Endodermal cell (in vitro differentiated cells): ENCODE results near the gene TMEM59L. TPM values are rescaled to one million over a fixed set of nuclear protein-coding genes. Genes with fewer than 3 reads are reported as not detected.

Experiments
- DNase-seq: peaks from one replicate; pipeline ENCODE4 v3.0.0-alpha.2; 2017
- H3K27ac ChIP-seq: 2 replicates; pipeline ENCODE4 v1.5.1; 2013; ENCODE audit warnings: mild to moderate bottlenecking, low read depth, low read length, moderate library complexity
- H3K27me3 ChIP-seq: 2 replicates; pipeline ENCODE4 v1.6.1; 2013; ENCODE audit warnings: mild to moderate bottlenecking, low read length, moderate library complexity; ENCODE audit not compliant: insufficient read depth, control insufficient read depth, poor library complexity, severe bottlenecking
- H3K36me3 ChIP-seq: 2 replicates; pipeline ENCODE4 v1.7.0; 2013; ENCODE audit warnings: mild to moderate bottlenecking, low read length, moderate library complexity; ENCODE audit not compliant: control insufficient read depth, insufficient read depth
- H3K4me1 ChIP-seq: one replicate; pipeline ENCODE4 v1.7.0; 2013; ENCODE audit warnings: low read length; ENCODE audit not compliant: control insufficient read depth, insufficient read depth
- H3K4me3 ChIP-seq: 2 replicates; pipeline ENCODE4 v1.5.1; 2013; ENCODE audit warnings: mild to moderate bottlenecking, low read length, moderate library complexity
- H3K9ac ChIP-seq: 2 replicates; pipeline ENCODE4 v1.6.1; 2013; ENCODE audit warnings: mild to moderate bottlenecking, low read length, moderate library complexity; ENCODE audit not compliant: poor library complexity, severe bottlenecking; ENCODE audit errors: extremely low read depth
- H3K9me3 ChIP-seq: 2 replicates; pipeline ENCODE4 v1.6.1; 2013; ENCODE audit warnings: mild to moderate bottlenecking, low read length, moderate library complexity; ENCODE audit not compliant: control insufficient read depth
- H3K27ac Mint-ChIP-seq: 2 replicates; pipeline ENCODE4 v1.8.0; 2020; ENCODE audit warnings: mixed read lengths
- H3K27me3 Mint-ChIP-seq: 2 replicates; pipeline ENCODE4 v1.8.0; 2021; ENCODE audit warnings: mild to moderate bottlenecking, mixed read lengths; ENCODE audit not compliant: insufficient read depth
- H3K36me3 Mint-ChIP-seq: 2 replicates; pipeline ENCODE4 v1.8.0; 2020; ENCODE audit warnings: low read depth, mixed read lengths
- H3K4me1 Mint-ChIP-seq: 2 replicates; pipeline ENCODE4 v1.8.0; 2020; ENCODE audit warnings: mixed read lengths
- H3K4me3 Mint-ChIP-seq: 2 replicates; pipeline ENCODE4 v1.8.0; 2020; ENCODE audit warnings: mild to moderate bottlenecking, moderate library complexity, mixed read lengths
- H3K9me3 Mint-ChIP-seq: 2 replicates; pipeline ENCODE4 v1.8.0; 2020; ENCODE audit warnings: mild to moderate bottlenecking, mixed read lengths
- CTCF ChIP-seq: fragments of 200-600 bp; sonication (generic); conservative IDR thresholded peaks from 2 replicates; pipeline ENCODE4 v1.5.0; 2021; ENCODE audit warnings: antibody characterized with exemption, mild to moderate bottlenecking
- WGBS, 2 experiments: methylation state at CpG; one replicate each; pipeline versions ENCODE4 v1.1.5 to v1.1.7; 2013; ENCODE audit warnings: missing lambda C conversion rate in 2 of 2, mixed read lengths in 1 of 2; ENCODE audit not compliant: insufficient coverage in 1 of 2, insufficient read length in 1 of 2; 5-methylcytosine and 5-hydroxymethylcytosine counted together
- total RNA-seq, 2 donors: library from RNA; stranded (reverse); fragmentation: NEBNext Ultra II Directional in 1 of 2; extraction: Animal tissue kit (Norgen Biotek cat#: 25700) in 1 of 2; gene quantifications; 2 replicates in 1 of 2; 3 replicates in 1 of 2; pipeline ENCODE4 v1.2.1, GENCODE V29; 2021

Gene TMEM59L
- total RNA-seq, 2 donors from 2014 or later = 5.0 to 7.2 TPM

GRCh38 chr19:18645035-18645511, 32.4 kb downstream of the TMEM59L start:
- Mint-ChIP-seq H3K9me3 (no peaks in the 10 kb centered on the region), H3K4me3 (no peak overlapping the region), H3K27ac (no peak overlapping the region), H3K27me3 (no peaks in the 10 kb centered on the region), H3K4me1 (peaks cover 22% of the 10 kb centered on the region), H3K36me3 (peaks cover 2% of the 10 kb centered on the region)
- no peak overlapping the region for H3K4me3 ChIP-seq
- no peak for DNase-seq
- H3K36me3 ChIP-seq = no peaks in the 10 kb centered on the region
- WGBS, 2 experiments = 88 to 92% methylated on average over 8 to 13 of the region's 13 CpGs
- H3K9ac ChIP-seq = no peak overlapping the region
- TF ChIP-seq CTCF = no peak
- H3K9me3 ChIP-seq = no peaks in the 10 kb centered on the region
- peaks cover 10% of the 10 kb centered on the region for H3K4me1 ChIP-seq
- H3K27ac ChIP-seq = no peak overlapping the region
- no peaks in the 10 kb centered on the region for H3K27me3 ChIP-seq

- Histone ChIP-seq H3K27me3 (no peaks in the 10 kb centered on the region), H3K9ac (no peak overlapping the region), H3K9me3 (no peaks in the 10 kb centered on the region), H3K4me3 (no peak overlapping the region), H3K36me3 (no peaks in the 10 kb centered on the region), H3K27ac (no peak overlapping the region), H3K4me1 (peaks cover 23% of the 10 kb centered on the region)
- WGBS, 2 experiments = 85 to 87% methylated on average over 19 to 34 of the region's 34 CpGs
- no peak overlapping the region for H3K4me3 Mint-ChIP-seq
- peaks cover 36% of the 10 kb centered on the region for H3K4me1 Mint-ChIP-seq
- H3K27ac Mint-ChIP-seq = no peak overlapping the region
- DNase-seq = no peak
- H3K27me3 Mint-ChIP-seq = no peaks in the 10 kb centered on the region
- H3K36me3 Mint-ChIP-seq = peaks cover 3% of the 10 kb centered on the region
- TF ChIP-seq CTCF = no peak
- H3K9me3 Mint-ChIP-seq = no peaks in the 10 kb centered on the region
Measured at GRCh38 chr19:18646535-18647370, 34.1 kb downstream of the TMEM59L start.

DNA sequence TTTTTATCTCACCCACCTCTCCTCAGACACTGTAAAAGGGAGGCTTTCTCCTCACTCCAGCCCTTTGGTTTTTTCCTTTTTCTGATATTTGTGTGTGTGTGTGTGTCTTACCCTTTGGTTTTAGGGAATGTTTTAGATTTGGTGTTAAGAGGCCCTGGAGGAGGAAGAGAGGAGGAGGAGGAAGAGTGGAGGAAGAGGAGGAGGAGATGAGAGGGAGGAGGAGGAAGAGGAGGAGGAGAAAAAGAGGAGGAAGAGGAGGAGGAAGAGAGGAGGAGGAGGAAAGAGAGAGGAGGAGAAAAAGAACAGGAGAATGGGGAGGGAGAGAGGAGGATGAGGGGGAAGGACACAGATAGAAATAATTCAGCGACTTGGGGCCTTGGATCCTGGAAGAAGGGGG, 34.7 kb downstream of the TMEM59L start:
- H3K9me3 Mint-ChIP-seq = no peaks in the 10 kb centered on the region
- no peak for DNase-seq
- H3K27ac Mint-ChIP-seq = no peak overlapping the region
- Histone ChIP-seq H3K4me1 (peaks cover 24% of the 10 kb centered on the region), H3K9ac (no peak overlapping the region), H3K36me3 (no peaks in the 10 kb centered on the region), H3K9me3 (no peaks in the 10 kb centered on the region), H3K27me3 (no peaks in the 10 kb centered on the region), H3K4me3 (no peak overlapping the region), H3K27ac (no peak overlapping the region)
- H3K4me1 Mint-ChIP-seq = peaks cover 40% of the 10 kb centered on the region
- no peak overlapping the region for H3K4me3 Mint-ChIP-seq
- no peak for TF ChIP-seq CTCF
- WGBS, 2 experiments = 100% methylated on average over 1 of the region's 1 CpG
- peaks cover 3% of the 10 kb centered on the region for H3K36me3 Mint-ChIP-seq
- H3K27me3 Mint-ChIP-seq = no peaks in the 10 kb centered on the region
